Panc1 (cell line): ENCODE measurements around the gene AGAP1. TPM values are rescaled to one million over a fixed set of nuclear protein-coding genes. Genes with fewer than 3 reads are reported as not detected.

Experiments
- ATAC-seq: fragments of 200-7000 bp; cut with Tn5 transposase; 2 replicates; pipeline ENCODE4 v1.9.1; 2020; ENCODE audit warnings: mild to moderate bottlenecking, moderate library complexity
- BruUV-seq: library from RNA; stranded (reverse); fragments of 400-500 nt; replicated peaks from 2 replicates; lab custom pipeline; 2021; lab: Mats Ljungman, UMichigan
- CTCF ChIA-PET: fragments of 300-600 bp; sonication (Branson Sonifier 250); formaldehyde crosslinking; loops from one replicate; lab custom pipeline; 2022; ENCODE audit warnings: antibody characterized with exemption; lab: Charles Lee
- POLR2A ChIA-PET: fragments of 300-600 bp; sonication (Branson Sonifier 250); formaldehyde crosslinking; loops from one replicate; lab custom pipeline; 2022; ENCODE audit warnings: antibody characterized with exemption; lab: Charles Lee
- DNase-seq: peaks from one replicate; pipeline ENCODE4 v3.0.0-alpha.2; 2010; ENCODE audit warnings: low read depth, low spot score
- H3K27ac ChIP-seq: 2 replicates; pipeline ENCODE4 v1.5.1; 2011; ENCODE audit warnings: mild to moderate bottlenecking, low read length, inconsistent platforms
- H3K27me3 ChIP-seq: fragments of 200-500 bp; sonication (Bioruptor generic); 2 replicates; pipeline ENCODE4 v1.6.0; 2014; ENCODE audit warnings: low read length, inconsistent platforms; ENCODE audit not compliant: control insufficient read depth, insufficient read depth
- H3K36me3 ChIP-seq: fragments of 200-500 bp; sonication (Bioruptor generic); 2 replicates; pipeline ENCODE4 v1.5.1; 2014; ENCODE audit warnings: inconsistent platforms, mild to moderate bottlenecking, low read length, moderate library complexity; ENCODE audit not compliant: control insufficient read depth, insufficient read depth
- H3K4me1 ChIP-seq: 2 replicates; pipeline ENCODE4 v1.5.1; 2011; ENCODE audit warnings: inconsistent platforms, mild to moderate bottlenecking, low read length, moderate library complexity; ENCODE audit not compliant: control insufficient read depth, insufficient read depth
- H3K4me3 ChIP-seq, 2 experiments: 2 replicates each; pipeline ENCODE4 v1.5.1; 2011 to 2012; ENCODE audit warnings: low read depth in 2 of 2, low read length in 2 of 2, mild to moderate bottlenecking in 2 of 2, inconsistent platforms in 1 of 2, moderate library complexity in 1 of 2
- H3K9me3 ChIP-seq: fragments of 200-500 bp; sonication (Bioruptor generic); 2 replicates; pipeline ENCODE4 v1.5.1; 2014; ENCODE audit warnings: low read depth, mild to moderate bottlenecking, inconsistent platforms, low read length, moderate library complexity; ENCODE audit not compliant: control insufficient read depth, insufficient read depth
- POLR2AphosphoS5 ChIP-seq: IDR thresholded peaks from 2 replicates; pipeline ENCODE4 v1.6.1; 2012; ENCODE audit warnings: mild to moderate bottlenecking, low read depth, low read length, moderate library complexity
- SIN3A ChIP-seq: IDR thresholded peaks from 2 replicates; pipeline ENCODE4 v1.6.1; 2012; ENCODE audit warnings: low read depth, mild to moderate bottlenecking, low read length, moderate library complexity, borderline replicate concordance; ENCODE audit not compliant: insufficient read depth
- TCF7L2 ChIP-seq: IDR thresholded peaks from 2 replicates; pipeline ENCODE4 v1.6.1; 2011; ENCODE audit warnings: mild to moderate bottlenecking, low read depth, low read length, inconsistent platforms
- in situ Hi-C: cut with HindIII; loops from 2 replicates; pipeline ENCODE4 v1.10.0; 2016; ENCODE audit warnings: low sequenced_read_pairs, low pct_unique_long_range_greater_than_20kb
- intact Hi-C: fragments of 100-400 bp; cut with micrococcal nuclease; formaldehyde crosslinking; loops from one replicate; pipeline ENCODE4 v1.10.0; 2022; ENCODE audit not compliant: unreplicated experiment
- total RNA-seq: library from RNA; stranded (reverse); gene quantifications from one replicate; pipeline ENCODE4 v1.2.1, GENCODE V29; 2021; ENCODE audit not compliant: unreplicated experiment
- TF ChIP-seq, protein P1 (sequence below), 2 experiments: IDR thresholded peaks; 2 replicates each; pipeline ENCODE4 v1.6.1; 2011 to 2012; ENCODE audit warnings: low read depth in 2 of 2, control low read depth in 1 of 2, low read length in 1 of 2, mild to moderate bottlenecking in 1 of 2, moderate library complexity in 1 of 2; ENCODE audit not compliant: insufficient read depth in 1 of 2
- TF ChIP-seq, protein P2 (sequence below): fragments of 450-650 bp; IDR thresholded peaks from 2 replicates; pipeline ENCODE4 v1.5.1; 2017; ENCODE audit warnings: mild to moderate bottlenecking

AGAP1 gene
- total RNA-seq, 1 experiment from 2014 or later: 38.9 TPM

DNA sequence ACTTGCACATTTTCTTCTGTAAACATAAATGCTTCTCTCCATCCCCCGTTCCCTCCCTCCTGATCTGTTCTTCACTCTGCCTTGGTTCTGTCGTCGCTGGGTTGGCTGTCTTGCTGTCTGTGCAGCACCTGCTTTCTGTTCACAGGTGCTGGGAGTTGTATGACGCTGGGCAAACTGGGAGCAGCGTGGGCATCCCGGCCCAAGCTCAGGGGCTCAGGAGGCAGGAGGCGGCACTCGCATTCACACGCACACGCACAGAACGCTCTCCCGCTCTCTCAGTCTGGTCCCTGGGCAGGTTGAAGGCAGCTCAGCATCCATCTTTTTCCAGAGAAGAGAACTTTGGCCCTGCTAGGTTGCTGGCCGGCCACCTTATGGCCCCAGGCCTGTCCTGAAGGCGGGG, 618.6 kb downstream of the AGAP1 start:
- Histone ChIP-seq H3K27me3 (no peaks in the 10 kb centered on the region), H3K4me3 (no peak overlapping the region), H3K9me3 (no peaks in the 10 kb centered on the region), H3K4me1 (no peaks in the 10 kb centered on the region), H3K36me3 (no peaks in the 10 kb centered on the region), H3K27ac (no peak overlapping the region)
- no TSS peak for BruUV-seq
- POLR2A ChIA-PET: no interaction called here
- CTCF ChIA-PET: no interaction called here
- ATAC-seq (no peak), DNase-seq (no peak)
- in situ Hi-C loops: no loop called here
- no peak for TF ChIP-seq TCF7L2
- TF ChIP-seq, protein P1, sequence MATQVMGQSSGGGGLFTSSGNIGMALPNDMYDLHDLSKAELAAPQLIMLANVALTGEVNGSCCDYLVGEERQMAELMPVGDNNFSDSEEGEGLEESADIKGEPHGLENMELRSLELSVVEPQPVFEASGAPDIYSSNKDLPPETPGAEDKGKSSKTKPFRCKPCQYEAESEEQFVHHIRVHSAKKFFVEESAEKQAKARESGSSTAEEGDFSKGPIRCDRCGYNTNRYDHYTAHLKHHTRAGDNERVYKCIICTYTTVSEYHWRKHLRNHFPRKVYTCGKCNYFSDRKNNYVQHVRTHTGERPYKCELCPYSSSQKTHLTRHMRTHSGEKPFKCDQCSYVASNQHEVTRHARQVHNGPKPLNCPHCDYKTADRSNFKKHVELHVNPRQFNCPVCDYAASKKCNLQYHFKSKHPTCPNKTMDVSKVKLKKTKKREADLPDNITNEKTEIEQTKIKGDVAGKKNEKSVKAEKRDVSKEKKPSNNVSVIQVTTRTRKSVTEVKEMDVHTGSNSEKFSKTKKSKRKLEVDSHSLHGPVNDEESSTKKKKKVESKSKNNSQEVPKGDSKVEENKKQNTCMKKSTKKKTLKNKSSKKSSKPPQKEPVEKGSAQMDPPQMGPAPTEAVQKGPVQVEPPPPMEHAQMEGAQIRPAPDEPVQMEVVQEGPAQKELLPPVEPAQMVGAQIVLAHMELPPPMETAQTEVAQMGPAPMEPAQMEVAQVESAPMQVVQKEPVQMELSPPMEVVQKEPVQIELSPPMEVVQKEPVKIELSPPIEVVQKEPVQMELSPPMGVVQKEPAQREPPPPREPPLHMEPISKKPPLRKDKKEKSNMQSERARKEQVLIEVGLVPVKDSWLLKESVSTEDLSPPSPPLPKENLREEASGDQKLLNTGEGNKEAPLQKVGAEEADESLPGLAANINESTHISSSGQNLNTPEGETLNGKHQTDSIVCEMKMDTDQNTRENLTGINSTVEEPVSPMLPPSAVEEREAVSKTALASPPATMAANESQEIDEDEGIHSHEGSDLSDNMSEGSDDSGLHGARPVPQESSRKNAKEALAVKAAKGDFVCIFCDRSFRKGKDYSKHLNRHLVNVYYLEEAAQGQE (IDR thresholded peaks at IDR 0.05; ENCODE audit: insufficient read depth in 1 of 2, low read depth in 2 of 2, low read length in 1 of 2): no peak
- no peak for TF ChIP-seq POLR2AphosphoS5
- no peak for TF ChIP-seq SIN3A
- TF ChIP-seq, protein P2, sequence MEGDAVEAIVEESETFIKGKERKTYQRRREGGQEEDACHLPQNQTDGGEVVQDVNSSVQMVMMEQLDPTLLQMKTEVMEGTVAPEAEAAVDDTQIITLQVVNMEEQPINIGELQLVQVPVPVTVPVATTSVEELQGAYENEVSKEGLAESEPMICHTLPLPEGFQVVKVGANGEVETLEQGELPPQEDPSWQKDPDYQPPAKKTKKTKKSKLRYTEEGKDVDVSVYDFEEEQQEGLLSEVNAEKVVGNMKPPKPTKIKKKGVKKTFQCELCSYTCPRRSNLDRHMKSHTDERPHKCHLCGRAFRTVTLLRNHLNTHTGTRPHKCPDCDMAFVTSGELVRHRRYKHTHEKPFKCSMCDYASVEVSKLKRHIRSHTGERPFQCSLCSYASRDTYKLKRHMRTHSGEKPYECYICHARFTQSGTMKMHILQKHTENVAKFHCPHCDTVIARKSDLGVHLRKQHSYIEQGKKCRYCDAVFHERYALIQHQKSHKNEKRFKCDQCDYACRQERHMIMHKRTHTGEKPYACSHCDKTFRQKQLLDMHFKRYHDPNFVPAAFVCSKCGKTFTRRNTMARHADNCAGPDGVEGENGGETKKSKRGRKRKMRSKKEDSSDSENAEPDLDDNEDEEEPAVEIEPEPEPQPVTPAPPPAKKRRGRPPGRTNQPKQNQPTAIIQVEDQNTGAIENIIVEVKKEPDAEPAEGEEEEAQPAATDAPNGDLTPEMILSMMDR: no peak
- intact Hi-C loops: no loop called here

DNA sequence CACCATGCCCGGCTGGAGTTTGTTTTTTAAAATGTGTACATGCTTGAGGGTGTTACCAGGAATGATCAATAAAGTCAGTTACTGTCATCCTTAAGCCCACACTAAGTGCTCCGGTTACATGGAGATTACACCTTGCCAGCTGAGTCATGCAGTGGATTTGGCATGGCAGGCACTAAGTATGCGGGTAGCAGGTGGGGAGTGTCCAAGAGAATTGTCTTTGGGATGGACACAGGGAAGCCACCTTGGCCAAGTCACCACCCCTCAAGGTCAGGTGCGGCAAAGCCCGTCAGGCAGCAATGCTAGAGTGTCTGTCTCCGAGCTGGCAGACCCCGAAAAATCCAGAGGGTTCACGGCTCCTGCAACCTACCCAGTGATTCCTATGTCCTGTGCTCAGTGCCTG, 619.6 kb downstream of the AGAP1 start:
- intact Hi-C loops: no loop called here
- Histone ChIP-seq H3K9me3 (no peaks in the 10 kb centered on the region), H3K4me3 (no peak overlapping the region), H3K4me1 (0 out of 2 replicates have a peak, but pooled peaks cover 2% of the 10 kb centered on the region), H3K27ac (no peak overlapping the region), H3K36me3 (no peaks in the 10 kb centered on the region), H3K27me3 (no peaks in the 10 kb centered on the region)
- DNase-seq (no peak), ATAC-seq (no peak)
- ChIA-PET POLR2A (no interaction called here), CTCF (no interaction called here)
- no peak for TF ChIP-seq SIN3A
- TF ChIP-seq TCF7L2: no peak
- no peak for TF ChIP-seq POLR2AphosphoS5
- TF ChIP-seq, protein P2: no peak
- TF ChIP-seq, protein P1 (IDR thresholded peaks at IDR 0.05; ENCODE audit: insufficient read depth in 1 of 2, low read depth in 2 of 2, low read length in 1 of 2): no peak
- BruUV-seq: no TSS peak
- in situ Hi-C loops: no loop called here
